Measurements from ENCODE around the gene KRT7.

Gene KRT7

GRCh38 chr12:52293926-52294325, 60.9 kb downstream of the KRT7 start:
- no peak overlapping the region for H2AFZ ChIP-seq (ENCODE audit: low read length)
- H3K9me2 ChIP-seq (replicated peaks; ENCODE audit: insufficient read depth, low read length): no peaks in the 10 kb centered on the region
- H3K27ac ChIP-seq (ENCODE audit: low read length): no peak overlapping the region
- H3K9ac ChIP-seq (ENCODE audit: low read length): no peak overlapping the region
- H3F3A ChIP-seq (ENCODE audit: insufficient read depth, low read length): no peaks in the 10 kb centered on the region
- no peaks in the 10 kb centered on the region for H3K9me3 ChIP-seq (replicated peaks; ENCODE audit: insufficient read depth, low read length)
- H3K4me3 ChIP-seq (ENCODE audit: low read length): no peak overlapping the region
- no peak for DNase-seq
- H3K36me3 ChIP-seq (replicated peaks; ENCODE audit: insufficient read depth, low read length): no peaks in the 10 kb centered on the region
- no peaks in the 10 kb centered on the region for H3K4me1 ChIP-seq (ENCODE audit: low read length)
- peaks cover 10% of the 10 kb centered on the region for H3K27me3 ChIP-seq (replicated peaks; ENCODE audit: insufficient read depth, low read length)
- no peak overlapping the region for H3K4me2 ChIP-seq (ENCODE audit: low read depth, low read length)
- H4K20me1 ChIP-seq (ENCODE audit: insufficient read depth, low read length): no peaks in the 10 kb centered on the region
- TF ChIP-seq EZH2 (optimal IDR thresholded peaks at IDR 0.05; ENCODE audit: low read depth, low read length) (no peak), CTCF (IDR thresholded peaks at IDR 0.05; ENCODE audit: low read length) (no peak), EZH2phosphoT487 (IDR thresholded peaks at IDR 0.05; ENCODE audit: low read length) (no peak)
- H3K79me2 ChIP-seq (ENCODE audit: low read length): no peaks in the 10 kb centered on the region

GRCh38 chr12:52294803-52295202, 61.8 kb downstream of the KRT7 start:
- H3K4me2 ChIP-seq (ENCODE audit: low read depth, low read length): no peak overlapping the region
- H3K4me1 ChIP-seq (ENCODE audit: low read length): no peaks in the 10 kb centered on the region
- peaks cover 14% of the 10 kb centered on the region for H3K27me3 ChIP-seq (replicated peaks; ENCODE audit: insufficient read depth, low read length)
- H3K9ac ChIP-seq (ENCODE audit: low read length): no peak overlapping the region
- DNase-seq: no peak
- no peak overlapping the region for H2AFZ ChIP-seq (ENCODE audit: low read length)
- no peak overlapping the region for H3K27ac ChIP-seq (ENCODE audit: low read length)
- H3K4me3 ChIP-seq (ENCODE audit: low read length): no peak overlapping the region
- H3K9me3 ChIP-seq (replicated peaks; ENCODE audit: insufficient read depth, low read length): no peaks in the 10 kb centered on the region
- no peaks in the 10 kb centered on the region for H3F3A ChIP-seq (ENCODE audit: insufficient read depth, low read length)
- no peaks in the 10 kb centered on the region for H4K20me1 ChIP-seq (ENCODE audit: insufficient read depth, low read length)
- no peak for TF ChIP-seq EZH2phosphoT487 (IDR thresholded peaks at IDR 0.05; ENCODE audit: low read length)
- TF ChIP-seq EZH2 (optimal IDR thresholded peaks at IDR 0.05; ENCODE audit: low read depth, low read length): no peak
- no peak for TF ChIP-seq CTCF (IDR thresholded peaks at IDR 0.05; ENCODE audit: low read length)
- H3K9me2 ChIP-seq (replicated peaks; ENCODE audit: insufficient read depth, low read length): no peaks in the 10 kb centered on the region
- H3K79me2 ChIP-seq (ENCODE audit: low read length): no peaks in the 10 kb centered on the region
- H3K36me3 ChIP-seq (replicated peaks; ENCODE audit: insufficient read depth, low read length): no peaks in the 10 kb centered on the region

- H4K20me1 ChIP-seq (ENCODE audit: insufficient read depth, low read length): no peaks in the 10 kb centered on the region
- no peaks in the 10 kb centered on the region for H3K79me2 ChIP-seq (ENCODE audit: low read length)
- DNase-seq: no peak
- H3K9ac ChIP-seq (ENCODE audit: low read length): no peak overlapping the region
- no peaks in the 10 kb centered on the region for H3F3A ChIP-seq (ENCODE audit: insufficient read depth, low read length)
- no peak overlapping the region for H3K27ac ChIP-seq (ENCODE audit: low read length)
- peaks cover 14% of the 10 kb centered on the region for H3K27me3 ChIP-seq (replicated peaks; ENCODE audit: insufficient read depth, low read length)
- no peaks in the 10 kb centered on the region for H3K9me3 ChIP-seq (replicated peaks; ENCODE audit: insufficient read depth, low read length)
- H3K36me3 ChIP-seq (replicated peaks; ENCODE audit: insufficient read depth, low read length): no peaks in the 10 kb centered on the region
- H3K9me2 ChIP-seq (replicated peaks; ENCODE audit: insufficient read depth, low read length): no peaks in the 10 kb centered on the region
- no peak for TF ChIP-seq EZH2 (optimal IDR thresholded peaks at IDR 0.05; ENCODE audit: low read depth, low read length)
- no peak overlapping the region for H3K4me2 ChIP-seq (ENCODE audit: low read depth, low read length)
- no peaks in the 10 kb centered on the region for H3K4me1 ChIP-seq (ENCODE audit: low read length)
- no peak overlapping the region for H2AFZ ChIP-seq (ENCODE audit: low read length)
- H3K4me3 ChIP-seq (ENCODE audit: low read length): no peak overlapping the region
Observed at GRCh38 chr12:52295663-52296062, 62.6 kb downstream of the KRT7 start.

GRCh38 chr12:52296572-52297215, 63.7 kb downstream of the KRT7 start:
- Histone ChIP-seq H2AFZ (ENCODE audit: low read length) (no peak overlapping the region), H3K79me2 (ENCODE audit: low read length) (no peaks in the 10 kb centered on the region), H3K9me3 (replicated peaks; ENCODE audit: insufficient read depth, low read length) (no peaks in the 10 kb centered on the region), H3F3A (ENCODE audit: insufficient read depth, low read length) (no peaks in the 10 kb centered on the region), H3K9me2 (replicated peaks; ENCODE audit: insufficient read depth, low read length) (no peaks in the 10 kb centered on the region), H3K4me2 (ENCODE audit: low read depth, low read length) (no peak overlapping the region), H4K20me1 (ENCODE audit: insufficient read depth, low read length) (no peaks in the 10 kb centered on the region), H3K27ac (ENCODE audit: low read length) (no peak overlapping the region), H3K36me3 (replicated peaks; ENCODE audit: insufficient read depth, low read length) (no peaks in the 10 kb centered on the region), H3K9ac (ENCODE audit: low read length) (no peak overlapping the region), H3K4me1 (ENCODE audit: low read length) (no peaks in the 10 kb centered on the region), H3K27me3 (replicated peaks; ENCODE audit: insufficient read depth, low read length) (peaks cover 10% of the 10 kb centered on the region; the same call in 1 of the 2 replicates), H3K4me3 (ENCODE audit: low read length) (no peak overlapping the region)
- no peak for DNase-seq
- TF ChIP-seq EZH2 (optimal IDR thresholded peaks at IDR 0.05; ENCODE audit: low read depth, low read length): no peak
- no peak for TF ChIP-seq CTCF (IDR thresholded peaks at IDR 0.05; ENCODE audit: low read length)
- TF ChIP-seq EZH2phosphoT487 (IDR thresholded peaks at IDR 0.05; ENCODE audit: low read length): no peak
